Measurements from ENCODE around the gene LY86.
"Not testable (repeated sequence)": the region's sequence is repeated elsewhere in the genome, so short reads cannot be mapped to it uniquely, and the experiment has no call there.

LY86 gene

GRCh38 chr6:6654599-6655575 lies 66.4 kb downstream of the LY86 start:
- DNase-seq: peak; percentile 51

DNA sequence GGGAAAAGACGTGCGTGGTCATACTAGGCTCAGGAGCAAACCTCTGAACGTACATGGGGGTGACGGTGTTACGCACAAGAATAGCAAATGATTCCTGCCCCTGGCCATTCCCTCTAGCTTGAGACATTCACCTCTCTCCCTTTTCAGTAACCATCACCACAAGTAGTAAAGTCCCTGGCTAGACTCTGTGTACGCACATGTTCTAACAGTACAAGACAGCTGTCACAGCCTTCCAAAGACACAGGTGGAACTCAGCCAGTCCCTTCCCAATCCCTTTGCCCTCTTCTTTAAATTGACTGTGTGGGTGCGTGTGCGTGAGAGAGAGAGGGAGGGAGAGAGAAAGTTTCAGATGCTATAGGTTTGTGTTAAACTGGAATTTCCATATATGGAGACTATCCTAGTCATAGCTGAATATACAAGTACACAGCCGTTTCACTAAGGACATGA lies 67.3 kb downstream of the LY86 start:
- DNase-seq: no peak

- no peak for DNase-seq
Observed at GRCh38 chr6:6656287-6656686, 67.8 kb downstream of the LY86 start.

GRCh38 chr6:6657085-6657819 lies 68.7 kb downstream of the LY86 start:
- peak; percentile 53 for DNase-seq

DNA sequence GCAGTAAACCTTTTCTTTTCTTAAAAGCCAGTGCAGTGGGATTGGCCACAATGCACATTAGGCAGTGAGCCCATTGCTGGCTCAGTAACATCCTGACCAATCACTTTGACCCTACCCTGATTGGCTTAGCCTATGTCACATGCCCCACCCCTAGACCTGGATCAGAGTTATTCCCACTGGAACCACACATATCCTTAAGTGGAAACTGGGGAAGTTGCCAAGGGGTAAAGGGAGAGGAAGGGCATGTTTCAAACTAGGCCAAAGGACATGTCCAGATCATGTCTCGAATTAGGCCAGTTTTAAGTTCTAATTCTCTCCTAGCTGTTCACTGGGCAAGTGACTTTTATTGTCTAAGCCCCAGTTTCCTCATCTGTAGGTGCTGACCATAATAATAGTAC lies 69.3 kb downstream of the LY86 start:
- DNase-seq: no peak

DNA sequence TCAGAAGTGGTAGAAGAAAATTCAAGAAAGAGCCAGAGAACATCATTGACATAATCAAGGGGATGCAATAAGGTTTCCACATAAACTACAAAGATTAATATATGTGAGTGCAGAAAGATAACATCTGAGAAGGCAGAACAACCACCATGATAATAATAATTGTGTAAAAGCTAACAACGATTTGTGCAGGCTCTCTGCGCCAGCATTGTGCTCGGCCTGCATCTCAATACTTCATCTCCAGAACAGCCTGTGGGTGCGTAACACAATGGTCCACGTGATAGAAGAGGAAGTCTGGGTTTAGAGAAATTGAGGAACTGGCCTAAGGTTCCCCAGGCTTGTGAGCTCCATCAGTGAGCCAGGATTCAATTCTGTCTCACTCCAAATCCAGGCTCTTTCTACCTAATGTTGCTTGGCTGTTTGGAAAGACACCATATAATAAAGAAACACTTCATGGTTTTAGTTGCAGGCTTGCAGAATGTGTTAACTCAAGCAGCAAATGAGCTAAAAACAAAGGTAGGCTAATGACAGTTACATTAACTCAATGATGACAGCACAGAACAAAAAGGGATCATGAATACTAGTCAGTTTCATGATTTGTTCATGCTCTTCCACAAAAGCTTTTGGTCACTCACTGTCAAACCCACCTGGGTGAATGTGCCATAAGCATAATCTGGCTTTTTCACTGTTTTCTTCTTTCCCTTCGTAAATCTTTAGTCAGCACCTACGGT lies 71.2 kb downstream of the LY86 start:
- peak; percentile 86 for DNase-seq

- no peak for DNase-seq
Observed at GRCh38 chr6:6660339-6661045, 72.0 kb downstream of the LY86 start.

GRCh38 chr6:6661191-6661590 lies 72.7 kb downstream of the LY86 start:
- no peak for DNase-seq

- DNase-seq: peak; percentile 90
Observed at GRCh38 chr6:6661684-6662083, 73.2 kb downstream of the LY86 start.

DNA sequence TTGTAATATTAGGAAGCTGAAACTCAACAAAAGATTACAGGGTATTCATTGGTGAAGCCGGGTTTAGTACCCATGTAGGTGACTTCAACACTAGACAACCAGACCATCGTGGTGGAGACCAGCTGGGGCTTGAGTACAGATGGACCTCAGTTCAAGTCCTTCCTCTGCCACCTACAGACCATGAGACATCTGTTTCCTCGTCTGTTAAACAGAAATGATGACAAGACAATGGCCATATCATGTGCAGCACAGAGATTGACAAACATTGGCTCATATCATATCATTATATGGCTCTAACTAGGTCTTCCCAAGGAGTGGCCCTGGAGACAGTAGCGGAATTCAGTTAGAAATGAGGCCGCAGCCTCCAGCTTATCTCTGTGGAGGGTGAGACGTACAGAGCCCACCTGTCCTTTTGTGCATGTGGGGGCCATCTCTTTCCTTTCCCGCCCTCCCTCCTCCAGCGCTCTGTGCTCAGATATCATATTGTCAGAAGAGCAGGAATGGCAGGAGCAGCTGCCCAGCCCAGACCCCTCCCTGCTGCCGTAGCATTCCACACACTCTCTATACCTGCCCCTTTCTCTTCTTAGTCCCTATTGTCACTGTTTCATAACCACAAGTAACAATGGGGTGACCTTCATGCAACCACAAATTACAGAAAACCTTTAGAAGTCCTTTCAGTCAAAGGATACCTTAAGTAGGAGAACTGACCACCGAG lies 75.1 kb downstream of the LY86 start:
- no peak for DNase-seq

- no peak for DNase-seq
Observed at GRCh38 chr6:6665555-6666243, 77.2 kb downstream of the LY86 start.

DNA sequence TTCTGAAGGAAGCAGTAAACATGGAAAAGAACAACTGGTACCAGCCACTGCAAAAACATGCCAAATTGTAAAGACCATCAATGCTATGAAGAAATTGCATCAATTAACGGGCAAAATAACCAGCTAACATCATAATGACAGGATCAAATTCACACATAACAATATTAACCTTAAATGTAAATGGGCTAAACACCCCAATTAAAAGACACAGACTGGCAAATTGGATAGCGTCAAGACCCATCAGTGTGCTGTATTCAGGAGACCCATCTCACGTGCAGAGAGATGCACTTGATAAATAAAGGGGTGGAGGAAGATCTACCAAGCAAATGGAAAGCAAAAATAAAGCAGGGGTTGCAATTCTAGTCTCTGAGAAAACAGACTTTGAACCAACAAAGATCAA lies 81.6 kb downstream of the LY86 start:
- not testable (repeated sequence) for DNase-seq

GRCh38 chr6:6674872-6675271 lies 86.4 kb downstream of the LY86 start:
- peak; percentile 20 for DNase-seq

DNA sequence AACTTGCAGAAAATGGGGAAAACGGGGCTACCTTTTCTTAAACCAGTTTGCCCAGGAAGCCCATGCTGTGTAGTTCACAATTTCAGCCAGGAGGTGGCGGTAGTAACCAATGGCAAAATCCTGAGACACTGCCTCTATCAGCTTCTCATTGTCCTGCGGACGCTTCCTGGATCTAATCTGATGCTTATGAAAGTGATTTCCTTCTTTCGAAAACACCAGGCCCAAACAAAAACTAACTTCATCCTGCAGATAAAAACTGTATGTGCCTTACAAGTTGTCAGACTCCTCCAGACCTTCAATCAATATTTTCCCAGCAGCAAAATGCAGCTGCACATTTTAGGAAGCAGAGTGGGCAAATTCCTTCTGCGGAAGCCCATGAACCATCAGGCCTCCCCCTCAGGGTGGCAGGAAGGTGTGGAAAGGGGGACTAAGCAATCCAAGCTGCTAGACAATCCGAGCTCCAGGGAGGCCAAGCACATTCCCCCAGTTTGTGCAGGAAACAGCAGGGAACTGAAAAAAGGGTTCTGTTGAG lies 88.5 kb downstream of the LY86 start:
- DNase-seq: peak; percentile 92

GRCh38 chr6:6678185-6678671 lies 89.7 kb downstream of the LY86 start:
- no peak for DNase-seq

- no peak for DNase-seq
Observed at GRCh38 chr6:6678811-6679210, 90.3 kb downstream of the LY86 start.

DNA sequence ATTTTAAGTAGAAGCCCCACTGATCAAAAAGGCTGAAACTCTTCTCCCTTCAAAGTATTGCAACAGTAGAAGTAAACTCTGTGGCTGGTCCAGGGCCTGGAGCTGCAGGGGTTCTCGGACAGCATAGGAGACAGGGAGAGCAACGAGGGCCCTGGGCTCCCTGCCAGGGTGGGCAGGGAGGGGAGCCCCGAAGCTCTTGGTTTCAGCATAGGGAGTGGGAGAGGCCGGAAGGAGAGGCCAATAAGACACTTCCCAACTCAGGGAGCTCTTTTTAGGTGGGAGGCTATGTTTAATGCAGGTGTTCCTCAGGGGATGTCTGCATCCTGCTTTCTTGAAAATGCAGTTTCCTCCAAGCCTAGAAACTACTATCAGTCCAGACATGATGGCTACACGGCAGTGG lies 91.1 kb downstream of the LY86 start:
- DNase-seq: no peak

GRCh38 chr6:6680526-6680925 lies 92.0 kb downstream of the LY86 start:
- DNase-seq: peak; percentile 67

DNA sequence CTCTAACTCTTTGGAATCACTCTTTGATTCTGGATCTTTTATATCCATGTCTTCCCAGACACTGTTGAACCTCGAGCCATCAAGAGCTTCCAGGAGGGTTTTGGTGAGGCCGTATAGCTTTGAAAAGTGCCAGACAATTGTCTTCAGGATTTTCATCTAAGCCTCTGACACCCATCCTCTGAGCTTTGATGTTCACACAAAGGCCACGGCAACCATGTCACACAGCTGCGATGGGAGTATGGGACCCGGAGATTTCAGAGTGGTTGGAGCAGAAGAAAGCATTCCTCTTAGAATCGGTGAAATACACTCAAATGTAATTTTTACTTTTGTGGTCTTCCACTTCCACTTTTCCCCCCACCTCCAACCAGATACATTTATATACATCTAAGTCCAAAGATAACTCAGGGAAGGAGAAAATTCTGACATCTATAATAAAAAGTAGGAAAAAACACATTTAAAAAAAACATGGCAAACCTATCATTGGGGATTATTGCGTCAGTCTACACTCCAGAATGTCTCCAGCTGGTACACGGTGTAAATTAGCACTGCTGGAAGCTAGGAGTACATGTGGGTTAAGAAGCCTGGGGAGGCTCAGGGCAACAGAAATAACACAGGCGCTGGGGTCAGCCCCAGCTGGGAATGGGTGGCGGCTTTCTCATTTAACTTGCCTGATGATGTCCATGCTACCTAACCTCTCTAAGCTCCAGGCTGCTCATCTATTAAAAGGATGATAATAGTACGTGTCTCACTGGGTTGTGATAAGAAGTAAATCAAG lies 92.7 kb downstream of the LY86 start:
- DNase-seq: no peak

- no peak for DNase-seq
Observed at GRCh38 chr6:6682225-6682624, 93.7 kb downstream of the LY86 start.

Measured in hematopoietic multipotent progenitor cell treated with erythropoietin and hydrocortisone succinate and interleukin-3 and kit ligand, for 6 days (in vitro differentiated cells).